PC-9 (cell line): ENCODE measurements around the gene CPAMD8. TPM values are rescaled to one million over a fixed set of nuclear protein-coding genes. Genes with fewer than 3 reads are reported as not detected.

Experiments used
- BruUV-seq: library from RNA; stranded (reverse); fragments of 400-500 nt; replicated peaks from 2 replicates; lab custom pipeline; 2021; lab: Mats Ljungman, UMichigan
- CTCF ChIA-PET: fragments of 300-600 bp; sonication (Branson Sonifier 250); formaldehyde crosslinking; loops from one replicate; lab custom pipeline; 2022; ENCODE audit warnings: antibody characterized with exemption; lab: Charles Lee
- POLR2A ChIA-PET: fragments of 300-600 bp; sonication (Branson Sonifier 250); formaldehyde crosslinking; loops from one replicate; lab custom pipeline; 2022; ENCODE audit warnings: antibody characterized with exemption; ENCODE audit not compliant: unreplicated experiment; lab: Charles Lee
- DNase-seq, 2 experiments: peaks; one replicate each; pipeline versions ENCODE4 v3.0.0 to v3.0.0-alpha.2; 2015 to 2022; ENCODE audit warnings: mixed read lengths in 1 of 2
- H2AFZ ChIP-seq: fragments of 200-600 bp; sonication (generic); 2 replicates; pipeline ENCODE4 v1.8.1; 2017; ENCODE audit warnings: antibody characterized with exemption
- H3F3A ChIP-seq: fragments of 200-600 bp; sonication (generic); 2 replicates; pipeline ENCODE4 v1.8.1; 2017; ENCODE audit warnings: antibody characterized with exemption, mild to moderate bottlenecking, low read depth; ENCODE audit not compliant: insufficient read depth
- H3K27ac ChIP-seq: fragments of 200-600 bp; sonication (generic); 2 replicates; pipeline ENCODE4 v1.6.1; 2016; ENCODE audit warnings: mixed run types
- H3K27me3 ChIP-seq: fragments of 200-600 bp; sonication (generic); 2 replicates; pipeline ENCODE4 v1.6.1; 2016; ENCODE audit warnings: low read depth, mixed run types; ENCODE audit not compliant: insufficient read depth
- H3K36me3 ChIP-seq: fragments of 200-600 bp; sonication (generic); 2 replicates; pipeline ENCODE4 v1.6.1; 2016; ENCODE audit warnings: low read depth, mixed run types
- H3K4me1 ChIP-seq: fragments of 200-600 bp; sonication (generic); replicated peaks from 2 replicates; pipeline ENCODE4 v1.6.1; 2016; ENCODE audit warnings: mixed run types; ENCODE audit not compliant: insufficient read depth
- H3K4me2 ChIP-seq: fragments of 200-600 bp; sonication (generic); 2 replicates; pipeline ENCODE4 v1.6.1; 2017; ENCODE audit warnings: mixed run types
- H3K4me3 ChIP-seq: fragments of 200-600 bp; sonication (generic); 2 replicates; pipeline ENCODE4 v1.6.1; 2016; ENCODE audit warnings: mixed run types
- H3K79me2 ChIP-seq: fragments of 200-600 bp; sonication (generic); 2 replicates; pipeline ENCODE4 v1.6.1; 2017; ENCODE audit warnings: low read depth, mixed run types
- H3K9me2 ChIP-seq: fragments of 200-600 bp; sonication (generic); 2 replicates; pipeline ENCODE4 v1.8.1; 2017; ENCODE audit warnings: mild to moderate bottlenecking; ENCODE audit not compliant: insufficient read depth
- H3K9me3 ChIP-seq: fragments of 200-600 bp; sonication (generic); 2 replicates; pipeline ENCODE4 v1.8.1; 2016; ENCODE audit warnings: low read depth; ENCODE audit not compliant: insufficient read depth
- H4K20me1 ChIP-seq: fragments of 200-600 bp; sonication (generic); 2 replicates; pipeline ENCODE4 v1.8.1; 2017; ENCODE audit not compliant: insufficient read depth
- EZH2 ChIP-seq: fragments of 200-600 bp; sonication (generic); IDR thresholded peaks from 2 replicates; pipeline ENCODE4 v1.8.0; 2017; ENCODE audit warnings: antibody characterized with exemption, low read depth
- intact Hi-C: fragments of 100-400 bp; cut with micrococcal nuclease; formaldehyde crosslinking; loops from one replicate; pipeline ENCODE4 v1.10.0; 2022; ENCODE audit not compliant: unreplicated experiment
- total RNA-seq: library from RNA; stranded (reverse); gene quantifications from 2 replicates; pipeline ENCODE4 v1.2.3, GENCODE V29; 2021
- TF ChIP-seq, protein P1 (sequence below): fragments of 200-600 bp; sonication (generic); conservative IDR thresholded peaks from 2 replicates; pipeline ENCODE4 v1.6.1; 2017; ENCODE audit warnings: mixed run types, antibody characterized with exemption, mild to moderate bottlenecking, moderate library complexity

The CPAMD8 gene
- total RNA-seq, 1 experiment from 2014 or later: 25.8 TPM

DNA sequence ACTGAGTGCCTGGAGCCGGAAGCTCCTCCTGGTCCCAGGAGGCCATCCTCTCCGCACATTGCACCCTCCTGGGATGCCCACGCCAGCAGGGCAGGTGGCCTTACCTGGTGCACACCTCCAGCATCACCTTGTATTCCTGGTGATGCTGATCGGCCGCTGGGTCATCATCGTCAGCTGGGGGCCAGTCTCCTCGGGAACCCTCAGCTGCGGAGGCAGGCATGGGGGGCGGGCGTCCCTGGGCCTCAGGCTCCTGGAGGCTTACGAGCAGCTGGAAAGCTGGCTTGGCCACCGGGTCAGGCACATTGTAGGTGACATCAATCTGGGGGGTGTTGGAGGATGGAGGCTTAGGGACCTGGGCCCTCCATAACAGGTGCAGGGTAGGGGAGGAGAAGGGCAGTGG is 124.1 kb downstream of the CPAMD8 start:
- Histone ChIP-seq H3F3A (peaks cover 25% of the 10 kb centered on the region), H2AFZ (no peak overlapping the region), H3K27me3 (no peaks in the 10 kb centered on the region), H3K4me1 (no peaks in the 10 kb centered on the region), H4K20me1 (no peaks in the 10 kb centered on the region), H3K9me2 (no peaks in the 10 kb centered on the region), H3K79me2 (no peaks in the 10 kb centered on the region), H3K36me3 (no peaks in the 10 kb centered on the region; the same call in 1 of the 2 replicates), H3K4me3 (no peak overlapping the region), H3K27ac (no peak overlapping the region), H3K4me2 (no peak overlapping the region), H3K9me3 (no peaks in the 10 kb centered on the region)
- BruUV-seq: no TSS peak
- TF ChIP-seq, protein P1, sequence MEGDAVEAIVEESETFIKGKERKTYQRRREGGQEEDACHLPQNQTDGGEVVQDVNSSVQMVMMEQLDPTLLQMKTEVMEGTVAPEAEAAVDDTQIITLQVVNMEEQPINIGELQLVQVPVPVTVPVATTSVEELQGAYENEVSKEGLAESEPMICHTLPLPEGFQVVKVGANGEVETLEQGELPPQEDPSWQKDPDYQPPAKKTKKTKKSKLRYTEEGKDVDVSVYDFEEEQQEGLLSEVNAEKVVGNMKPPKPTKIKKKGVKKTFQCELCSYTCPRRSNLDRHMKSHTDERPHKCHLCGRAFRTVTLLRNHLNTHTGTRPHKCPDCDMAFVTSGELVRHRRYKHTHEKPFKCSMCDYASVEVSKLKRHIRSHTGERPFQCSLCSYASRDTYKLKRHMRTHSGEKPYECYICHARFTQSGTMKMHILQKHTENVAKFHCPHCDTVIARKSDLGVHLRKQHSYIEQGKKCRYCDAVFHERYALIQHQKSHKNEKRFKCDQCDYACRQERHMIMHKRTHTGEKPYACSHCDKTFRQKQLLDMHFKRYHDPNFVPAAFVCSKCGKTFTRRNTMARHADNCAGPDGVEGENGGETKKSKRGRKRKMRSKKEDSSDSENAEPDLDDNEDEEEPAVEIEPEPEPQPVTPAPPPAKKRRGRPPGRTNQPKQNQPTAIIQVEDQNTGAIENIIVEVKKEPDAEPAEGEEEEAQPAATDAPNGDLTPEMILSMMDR: no peak
- no peak for TF ChIP-seq EZH2
- ChIA-PET CTCF (no interaction called here), POLR2A (no interaction called here)
- intact Hi-C loops: no loop called here
- no peak for DNase-seq

DNA sequence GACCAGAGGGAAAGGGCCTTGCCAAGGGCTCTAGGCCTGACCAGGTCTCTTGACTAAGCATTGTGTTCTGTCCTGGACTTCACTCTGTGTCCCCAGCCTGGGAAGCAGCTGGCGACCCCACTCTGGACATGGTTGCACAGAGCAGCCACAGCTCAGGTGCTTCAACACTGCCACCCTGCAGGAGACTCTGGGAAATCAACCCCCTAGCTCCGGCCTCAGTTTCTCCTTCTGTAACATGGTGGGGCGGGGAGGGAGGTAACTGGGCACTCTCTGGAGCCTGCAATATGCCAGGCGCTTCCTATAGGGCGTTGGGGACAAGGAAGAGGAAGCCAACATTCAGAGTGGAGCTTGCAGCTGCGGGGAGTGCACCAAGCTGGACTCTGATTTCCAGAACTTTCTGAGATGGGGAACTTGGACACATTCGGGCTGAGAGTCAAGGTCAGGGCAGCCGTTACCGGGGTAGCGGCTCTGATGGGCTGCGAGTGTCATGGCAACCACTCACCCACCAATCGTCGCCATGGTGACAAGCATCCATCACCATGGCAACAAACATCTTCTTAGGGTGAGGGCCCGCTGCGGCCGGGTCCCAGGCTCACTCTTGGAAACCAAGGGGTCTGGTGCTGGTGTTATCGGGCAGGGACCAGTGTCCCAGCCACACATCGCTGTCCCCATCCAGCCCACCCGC is 125.0 kb downstream of the CPAMD8 start:
- peaks cover under 1% of the 10 kb centered on the region; the same call in 1 of the 2 replicates for H3K4me1 ChIP-seq
- peaks cover 27% of the 10 kb centered on the region for H3F3A ChIP-seq
- H3K27me3 ChIP-seq: no peaks in the 10 kb centered on the region
- TF ChIP-seq EZH2: no peak
- TF ChIP-seq, protein P1: no peak
- H3K9me3 ChIP-seq: no peaks in the 10 kb centered on the region
- BruUV-seq: no TSS peak
- intact Hi-C loops: no loop called here
- H3K27ac ChIP-seq: no peak overlapping the region
- ChIA-PET CTCF (no interaction called here), POLR2A (no interaction called here)
- H3K9me2 ChIP-seq: no peaks in the 10 kb centered on the region
- no peak for DNase-seq
- no peaks in the 10 kb centered on the region for H4K20me1 ChIP-seq
- H3K4me2 ChIP-seq: no peak overlapping the region
- H2AFZ ChIP-seq: no peak overlapping the region
- no peaks in the 10 kb centered on the region for H3K79me2 ChIP-seq
- no peaks in the 10 kb centered on the region; the same call in 1 of the 2 replicates for H3K36me3 ChIP-seq
- H3K4me3 ChIP-seq: no peak overlapping the region

DNA sequence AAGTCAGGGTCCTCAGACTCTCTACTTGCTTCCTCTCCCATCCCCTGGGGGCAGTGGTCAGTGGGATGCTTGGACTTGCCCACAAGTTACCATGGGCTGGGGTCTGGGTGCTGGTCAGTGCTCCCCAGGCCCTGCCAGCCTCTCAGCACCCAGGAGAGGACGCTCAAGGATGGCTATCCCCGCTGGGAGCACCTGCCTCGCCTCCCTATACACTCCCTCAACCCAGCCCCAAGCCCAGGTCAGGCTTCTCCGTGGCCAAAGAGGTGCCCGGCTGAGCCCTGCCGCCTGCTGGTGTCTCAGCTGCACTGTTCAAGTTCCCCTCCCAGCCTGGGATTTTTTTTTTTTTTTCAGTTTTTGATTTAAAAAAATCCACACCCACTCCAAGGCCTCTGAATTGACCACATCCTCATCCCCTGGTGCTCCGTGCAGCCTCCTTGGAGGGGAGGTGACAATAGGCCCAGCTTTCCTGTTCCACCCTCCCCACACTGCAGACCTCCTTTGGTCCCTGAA is 127.0 kb downstream of the CPAMD8 start:
- DNase-seq: peak; percentile 45 to 48
- H3K36me3 ChIP-seq: no peaks in the 10 kb centered on the region; the same call in 1 of the 2 replicates
- intact Hi-C loops: loop anchor here (2.0 kb wide), 1 partner anchor 121 kb away; no protein-coding TSS in a partner anchor
- no TSS peak for BruUV-seq
- TF ChIP-seq, protein P1: peak; percentile 82
- no peak for TF ChIP-seq EZH2
- no peaks in the 10 kb centered on the region for H3K9me2 ChIP-seq
- H4K20me1 ChIP-seq: no peaks in the 10 kb centered on the region
- H3K4me1 ChIP-seq: peaks cover 3% of the 10 kb centered on the region; the same call in 1 of the 2 replicates
- no peaks in the 10 kb centered on the region for H3K27me3 ChIP-seq
- H3F3A ChIP-seq: peaks cover 34% of the 10 kb centered on the region
- ChIA-PET POLR2A (interaction anchor here (0.5 to 0.7 kb wide), 2 partner anchors 57 to 152 kb away, joined by 3 to 5 read pairs; no protein-coding TSS in a partner anchor), CTCF (interaction anchor here (0.7 kb wide), 2 partner anchors 12 to 97 kb away, joined by 4 to 10 read pairs; no protein-coding TSS in a partner anchor)
- no peaks in the 10 kb centered on the region for H3K79me2 ChIP-seq
- H3K4me2 ChIP-seq: no peak overlapping the region
- no peak overlapping the region for H3K4me3 ChIP-seq
- H2AFZ ChIP-seq: no peak overlapping the region
- H3K9me3 ChIP-seq: no peaks in the 10 kb centered on the region
- no peak overlapping the region for H3K27ac ChIP-seq
